Measurements from ENCODE around the gene IMMP2L. TPM values are rescaled to one million over a fixed set of nuclear protein-coding genes. Genes with fewer than 3 reads are reported as not detected.
"Not testable (repeated sequence)": the region's sequence is repeated elsewhere in the genome, so short reads cannot be mapped to it uniquely, and the experiment has no call there.

Gene IMMP2L
- total RNA-seq, 2 experiments from 2014 or later = 17.4 to 30.2 TPM

DNA sequence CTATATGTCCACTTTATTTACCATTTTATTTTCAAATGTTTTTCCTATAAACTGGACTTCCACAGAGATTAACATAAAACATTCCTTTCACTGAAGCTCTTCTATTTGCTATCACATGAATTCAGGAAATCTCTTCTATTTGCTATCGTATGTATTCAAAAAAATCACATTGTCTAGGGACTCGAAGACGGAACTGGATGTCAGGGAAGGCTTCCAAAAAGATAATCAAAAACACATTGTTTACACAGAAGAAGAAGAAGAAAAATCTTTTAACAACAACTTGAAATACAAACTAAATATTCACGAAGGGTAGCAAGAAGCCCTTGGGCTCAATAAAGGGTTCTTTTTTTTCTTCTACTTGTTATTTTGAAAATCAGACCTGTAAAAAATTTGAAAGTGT, 897.5 kb downstream of the IMMP2L start:
- Mint-ChIP-seq H3K9me3 (peaks cover 9% of the 10 kb centered on the region), H3K36me3 (ENCODE audit: low read depth) (no peaks in the 10 kb centered on the region), H3K4me1 (ENCODE audit: low read depth) (no peaks in the 10 kb centered on the region), H3K27me3 (no peaks in the 10 kb centered on the region), H3K27ac (no peak overlapping the region), H3K4me3 (no peak overlapping the region)
- DNase-seq (no peak), ATAC-seq (no peak)
- intact Hi-C loops (cut with micrococcal nuclease) = no loop called here
- TF ChIP-seq CTCF (IDR thresholded peaks at IDR 0.05) = no peak
- CTCF ChIA-PET = no interaction called here
- POLR2A ChIA-PET = no interaction called here

GRCh38 chr7:110660637-110661036, 901.7 kb downstream of the IMMP2L start:
- DNase-seq; H3K27ac Mint-ChIP-seq; H3K27me3 Mint-ChIP-seq; ATAC-seq; intact Hi-C loops (cut with micrococcal nuclease); H3K36me3 Mint-ChIP-seq (ENCODE audit: low read depth); H3K4me1 Mint-ChIP-seq (ENCODE audit: low read depth); CTCF ChIA-PET; H3K4me3 Mint-ChIP-seq; POLR2A ChIA-PET: not testable (repeated sequence)
- peaks cover 36% of the 10 kb centered on the region for H3K9me3 Mint-ChIP-seq

- ChIA-PET CTCF (no interaction called here), POLR2A (no interaction called here)
- Mint-ChIP-seq H3K27ac (no peak overlapping the region), H3K36me3 (ENCODE audit: low read depth) (peaks cover 2% of the 10 kb centered on the region), H3K4me3 (no peak overlapping the region), H3K27me3 (no peaks in the 10 kb centered on the region), H3K4me1 (ENCODE audit: low read depth) (no peaks in the 10 kb centered on the region), H3K9me3 (peaks cover 4% of the 10 kb centered on the region)
- intact Hi-C loops (cut with micrococcal nuclease) = no loop called here
- no peak for ATAC-seq
- no peak for TF ChIP-seq CTCF (IDR thresholded peaks at IDR 0.05)
- DNase-seq = no peak
Observed at GRCh38 chr7:110650328-110650727, 912.0 kb downstream of the IMMP2L start.

- Mint-ChIP-seq H3K36me3 (ENCODE audit: low read depth) (no peaks in the 10 kb centered on the region), H3K9me3 (no peaks in the 10 kb centered on the region), H3K27ac (no peak overlapping the region), H3K27me3 (no peaks in the 10 kb centered on the region), H3K4me1 (ENCODE audit: low read depth) (no peaks in the 10 kb centered on the region), H3K4me3 (no peak overlapping the region)
- intact Hi-C loops (cut with micrococcal nuclease) = no loop called here
- DNase-seq (no peak), ATAC-seq (no peak)
- no peak for TF ChIP-seq CTCF (IDR thresholded peaks at IDR 0.05)
- ChIA-PET CTCF (no interaction called here), POLR2A (no interaction called here)
Observed at GRCh38 chr7:110647266-110647665, 915.0 kb downstream of the IMMP2L start.

DNA sequence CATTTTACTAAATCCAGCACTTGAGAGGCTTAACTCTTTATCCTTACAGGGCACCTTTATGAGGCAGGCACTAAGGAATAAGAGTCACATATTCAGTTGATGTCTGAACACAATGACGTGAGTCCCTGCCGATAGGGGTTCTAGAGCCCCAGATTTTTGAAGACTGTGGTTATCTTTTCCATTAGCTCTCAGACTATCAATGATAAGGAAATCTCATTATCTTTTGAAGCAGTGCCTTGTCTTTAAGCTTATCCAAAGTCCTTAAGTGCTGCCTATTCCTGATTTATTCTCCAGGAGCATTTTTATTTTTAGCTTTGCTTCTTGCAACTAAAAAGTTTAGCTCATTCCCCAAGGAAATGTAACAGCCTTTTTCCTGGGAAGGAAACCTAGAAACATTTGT, 915.5 kb downstream of the IMMP2L start:
- no peaks in the 10 kb centered on the region for H3K27me3 Mint-ChIP-seq
- no peak overlapping the region for H3K27ac Mint-ChIP-seq
- H3K36me3 Mint-ChIP-seq (ENCODE audit: low read depth) = no peaks in the 10 kb centered on the region
- H3K4me3 Mint-ChIP-seq = no peak overlapping the region
- intact Hi-C loops (cut with micrococcal nuclease) = no loop called here
- ChIA-PET POLR2A (no interaction called here), CTCF (interaction anchor here (0.6 kb wide), 1 partner anchor 243 kb away, joined by 3 read pairs; no protein-coding TSS in a partner anchor)
- no peaks in the 10 kb centered on the region for H3K4me1 Mint-ChIP-seq (ENCODE audit: low read depth)
- no peak for ATAC-seq
- DNase-seq = no peak
- no peaks in the 10 kb centered on the region for H3K9me3 Mint-ChIP-seq
- TF ChIP-seq CTCF (IDR thresholded peaks at IDR 0.05) = no peak

DNA sequence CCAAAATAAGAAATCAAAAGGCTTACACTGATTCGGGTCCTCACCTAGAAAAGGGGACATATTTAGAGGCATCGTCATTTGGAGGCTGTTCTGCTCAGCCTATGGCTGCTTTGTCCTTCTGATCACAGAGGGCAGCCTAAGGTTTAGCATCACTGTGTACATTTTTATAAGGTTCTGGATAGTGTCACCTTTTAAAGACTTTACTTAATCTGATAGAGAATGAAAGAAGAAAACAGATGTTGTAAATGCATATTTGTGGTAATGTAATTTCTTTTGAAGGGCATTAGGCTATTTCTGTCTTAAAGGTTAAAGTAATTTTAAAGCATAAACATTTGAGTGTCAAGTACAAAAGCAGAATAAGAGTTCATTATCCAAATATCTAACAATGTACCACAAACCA, 916.7 kb downstream of the IMMP2L start:
- Mint-ChIP-seq H3K27me3 (no peaks in the 10 kb centered on the region), H3K4me3 (no peak overlapping the region), H3K27ac (no peak overlapping the region), H3K36me3 (ENCODE audit: low read depth) (no peaks in the 10 kb centered on the region), H3K9me3 (no peaks in the 10 kb centered on the region), H3K4me1 (ENCODE audit: low read depth) (no peaks in the 10 kb centered on the region)
- CTCF ChIA-PET = no interaction called here
- intact Hi-C loops (cut with micrococcal nuclease) = no loop called here
- ATAC-seq = no peak
- no peak for TF ChIP-seq CTCF (IDR thresholded peaks at IDR 0.05)
- POLR2A ChIA-PET = no interaction called here
- no peak for DNase-seq

All from activated CD8-positive, alpha-beta T cell treated with anti-CD3 and anti-CD28 coated beads for 36 hours (primary cell).